ENCODE measurements around the gene MAB21L2. TPM values are rescaled to one million over a fixed set of nuclear protein-coding genes. Genes with fewer than 3 reads are reported as not detected.

MAB21L2 gene
- total and polyA plus RNA-seq, 2 of the 8 experiments (the other 6 are each of a cell fraction or from before 2014, with no cell fraction given), result 0.03 TPM; not detected in 1

DNA sequence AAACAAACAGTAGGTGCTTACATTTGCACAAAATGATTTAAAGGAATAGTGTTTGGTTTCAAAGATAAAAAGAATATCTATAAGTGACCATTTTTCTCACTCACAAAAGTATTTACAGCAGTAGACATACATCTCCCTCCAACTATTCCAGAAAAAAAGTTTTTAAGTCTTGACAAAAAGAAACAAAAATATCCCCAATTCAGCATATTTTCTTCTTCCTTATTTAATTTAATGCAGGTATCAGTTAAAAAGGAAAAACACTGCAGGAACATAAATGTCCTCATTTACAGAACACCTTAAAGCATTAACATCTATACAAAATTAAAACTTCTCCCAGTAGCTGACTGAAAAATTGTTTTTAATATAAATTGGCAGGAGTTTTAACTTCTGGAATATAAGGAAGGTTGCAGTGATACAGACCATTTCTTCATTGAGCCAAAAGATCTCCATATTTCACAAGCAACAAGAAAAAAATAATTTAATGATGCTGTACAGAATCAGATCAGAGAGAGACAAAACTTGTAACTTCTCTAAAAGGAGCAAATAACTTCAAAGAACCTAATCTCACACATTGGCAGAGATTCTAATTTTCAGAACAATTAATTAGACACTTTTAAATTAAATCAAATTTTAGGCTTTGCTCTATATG, 4.3 kb downstream of the MAB21L2 start:
- Histone ChIP-seq H4K20me1 (replicated peaks in 1 of 2; ENCODE audit: control insufficient read depth in 1 of 2, insufficient read depth in 2 of 2, low read length in 2 of 2) (peaks cover 11% of the 10 kb centered on the region in 2 experiments), H2BK120ac (replicated peaks; ENCODE audit: low read depth, low read length) (no peak overlapping the region), H3K9ac (replicated peaks in 1 of 4; ENCODE audit: extremely low read depth in 1 of 4, low read depth in 3 of 4, low read length in 3 of 4) (no peak overlapping the region), H2BK5ac (ENCODE audit: low read depth, low read length) (no peak overlapping the region), H2AK5ac (ENCODE audit: low read depth, low read length) (no peak overlapping the region), H3K27ac (ENCODE audit: low read depth, low read length) (no peak overlapping the region), H3K27me3 (replicated peaks in 1 of 4; ENCODE audit: control insufficient read depth in 3 of 4, extremely low read depth in 1 of 4, insufficient read depth in 3 of 4, low read length in 3 of 4) (peaks cover 1 to 31% (median 22%) of the 10 kb centered on the region in 4 experiments; a peak in 6 of 7 replicates), H3K23me2 (ENCODE audit: low read depth, low read length) (peaks cover 20% of the 10 kb centered on the region), H2BK15ac (ENCODE audit: low read length) (no peak overlapping the region), H2BK20ac (ENCODE audit: low read length) (no peak overlapping the region), H3K4me2 (ENCODE audit: insufficient read depth in 1 of 2, low read depth in 2 of 2, low read length in 2 of 2) (no peak overlapping the region), H4K5ac (ENCODE audit: insufficient read length, low read depth, low read length) (no peak overlapping the region), H4K8ac (ENCODE audit: extremely low read depth, insufficient read depth, low read length) (no peak overlapping the region), H3K36me3 (ENCODE audit: control insufficient read depth in 2 of 4, insufficient read depth in 4 of 4, low read length in 3 of 4) (no peaks in the 10 kb centered on the region; a peak in 2 of 8 replicates), H3K79me2 (ENCODE audit: control insufficient read depth in 1 of 2, insufficient read depth in 2 of 2, low read length in 2 of 2) (no peaks in the 10 kb centered on the region), H3K4me1 (replicated peaks in 1 of 4; ENCODE audit: control insufficient read depth in 3 of 4, insufficient read depth in 4 of 4, low read length in 3 of 4) (peaks cover 0 to 20% (median 8%) of the 10 kb centered on the region in 4 experiments; a peak in 5 of 7 replicates), H3K4me3 (ENCODE audit: extremely low read depth in 1 of 4, insufficient read depth in 2 of 4, low read depth in 3 of 4, low read length in 4 of 4) (no peak overlapping the region), H3K56ac (replicated peaks; ENCODE audit: insufficient read length, low read depth, low read length) (no peak overlapping the region), H2BK12ac (ENCODE audit: low read depth, low read length) (no peak overlapping the region), H3K14ac (ENCODE audit: insufficient read length) (no peak overlapping the region), H4K91ac (replicated peaks; ENCODE audit: insufficient read length, low read length) (no peak overlapping the region), H3K4ac (replicated peaks; ENCODE audit: insufficient read length, low read depth, low read length) (no peak overlapping the region), H3K18ac (ENCODE audit: extremely low read depth, low read length) (no peak overlapping the region), H3K23ac (ENCODE audit: insufficient read length) (no peak overlapping the region), H3K79me1 (ENCODE audit: low read depth, low read length) (no peaks in the 10 kb centered on the region), H2AFZ (ENCODE audit: low read length) (no peak overlapping the region), H3K9me3 (ENCODE audit: insufficient read depth in 2 of 2, low read depth in 1 of 2, low read length in 1 of 2) (no peaks in the 10 kb centered on the region)
- ChIA-PET CTCF (ENCODE audit: partially characterized antibody) (no interaction called here), POLR2A (ENCODE audit: partially characterized antibody) (no interaction called here)
- DNase-seq (ENCODE audit: low read depth in 1 of 2, low spot score in 2 of 2) (no peak), FAIRE-seq (no peak)
- TF ChIP-seq ZNF274 (IDR thresholded peaks at IDR 0.05; ENCODE audit: borderline replicate concordance, extremely low read depth, low read length) (no peak), SUZ12 (IDR thresholded peaks at IDR 0.05; ENCODE audit: low read length) (no peak), CHD1 (IDR thresholded peaks at IDR 0.05; ENCODE audit: low read depth, low read length) (no peak), POLR2AphosphoS5 (IDR thresholded peaks at IDR 0.05; ENCODE audit: low read depth, low read length) (no peak), EGR1 (IDR thresholded peaks at IDR 0.05; ENCODE audit: borderline replicate concordance, low read depth, low read length) (no peak), CBX5 (IDR thresholded peaks at IDR 0.05; ENCODE audit: low read depth, low read length) (no peak), CTBP2 (IDR thresholded peaks at IDR 0.05; ENCODE audit: borderline replicate concordance, insufficient read depth, insufficient read length, low read length) (no peak), NANOG (IDR thresholded peaks at IDR 0.05; ENCODE audit: insufficient read depth, low read depth, low read length, poor library complexity, severe bottlenecking) (no peak), BRCA1 (IDR thresholded peaks at IDR 0.05; ENCODE audit: low read depth, low read length) (no peak), SRF (IDR thresholded peaks at IDR 0.05; ENCODE audit: low read depth, low read length) (no peak)
- TF ChIP-seq, protein P1, sequence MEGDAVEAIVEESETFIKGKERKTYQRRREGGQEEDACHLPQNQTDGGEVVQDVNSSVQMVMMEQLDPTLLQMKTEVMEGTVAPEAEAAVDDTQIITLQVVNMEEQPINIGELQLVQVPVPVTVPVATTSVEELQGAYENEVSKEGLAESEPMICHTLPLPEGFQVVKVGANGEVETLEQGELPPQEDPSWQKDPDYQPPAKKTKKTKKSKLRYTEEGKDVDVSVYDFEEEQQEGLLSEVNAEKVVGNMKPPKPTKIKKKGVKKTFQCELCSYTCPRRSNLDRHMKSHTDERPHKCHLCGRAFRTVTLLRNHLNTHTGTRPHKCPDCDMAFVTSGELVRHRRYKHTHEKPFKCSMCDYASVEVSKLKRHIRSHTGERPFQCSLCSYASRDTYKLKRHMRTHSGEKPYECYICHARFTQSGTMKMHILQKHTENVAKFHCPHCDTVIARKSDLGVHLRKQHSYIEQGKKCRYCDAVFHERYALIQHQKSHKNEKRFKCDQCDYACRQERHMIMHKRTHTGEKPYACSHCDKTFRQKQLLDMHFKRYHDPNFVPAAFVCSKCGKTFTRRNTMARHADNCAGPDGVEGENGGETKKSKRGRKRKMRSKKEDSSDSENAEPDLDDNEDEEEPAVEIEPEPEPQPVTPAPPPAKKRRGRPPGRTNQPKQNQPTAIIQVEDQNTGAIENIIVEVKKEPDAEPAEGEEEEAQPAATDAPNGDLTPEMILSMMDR (IDR thresholded peaks at IDR 0.05; ENCODE audit: control extremely low read depth in 1 of 3, insufficient read depth in 1 of 3, low read depth in 1 of 3, low read length in 3 of 3), result no peak
